Bronchial epithelial cell (primary cell): ENCODE results near the gene DEPDC1B. TPM values are rescaled to one million over a fixed set of nuclear protein-coding genes. Genes with fewer than 3 reads are reported as not detected.

Source experiments
- DNase-seq: peaks from one replicate; pipeline ENCODE4 v3.0.0-alpha.2; 2010; ENCODE audit warnings: low read depth
- FAIRE-seq: peaks from 2 replicates; lab custom pipeline; 2011; peaks lifted over from hg19 to GRCh38; lab: Jason Lieb, UNC
- H3K27me3 ChIP-seq: 2 replicates; pipeline ENCODE4 v1.5.1; 2011; ENCODE audit warnings: low read length; ENCODE audit not compliant: control insufficient read depth, insufficient read depth
- H3K36me3 ChIP-seq: 2 replicates; pipeline ENCODE4 v1.5.1; 2011; ENCODE audit warnings: low read length; ENCODE audit not compliant: control insufficient read depth, insufficient read depth
- H3K4me3 ChIP-seq: 2 replicates; pipeline ENCODE4 v1.5.1; 2011; ENCODE audit warnings: mild to moderate bottlenecking, low read depth, low read length, control low read depth
- CTCF ChIP-seq: IDR thresholded peaks from 2 replicates; pipeline ENCODE4 v1.5.1; 2011; ENCODE audit warnings: mild to moderate bottlenecking, moderate library complexity, low read length, control low read depth, inconsistent platforms; ENCODE audit not compliant: insufficient read depth, severe bottlenecking
- total RNA-seq: library from RNA; depleted of rRNA; stranded (reverse); fragments of >200 nt; gene quantifications from 2 replicates; pipeline ENCODE4 v1.2.1, GENCODE V29; 2014

The DEPDC1B gene
- total RNA-seq, 1 donor from 2014 or later: 2.1 TPM

DNA sequence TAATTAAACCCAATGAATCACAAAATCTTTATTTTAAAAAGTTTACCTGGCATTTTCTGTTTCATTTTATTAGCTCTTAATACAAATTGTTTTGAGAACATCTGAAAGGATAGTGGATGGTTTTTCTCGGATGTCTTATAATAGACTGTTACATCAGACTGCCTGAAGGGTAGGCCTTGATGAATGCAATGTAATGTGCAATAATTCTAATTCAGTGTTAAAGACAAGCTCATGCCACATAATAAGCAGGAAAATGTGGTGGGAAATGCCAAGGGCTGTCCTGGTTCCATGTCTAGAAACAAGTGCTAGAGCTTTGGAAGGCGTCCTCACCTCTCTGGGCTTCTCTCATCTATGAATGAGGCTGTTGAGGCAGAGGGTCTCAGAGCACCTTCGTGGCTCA is 148.1 kb downstream of the DEPDC1B start:
- no peak for FAIRE-seq
- TF ChIP-seq CTCF: no peak

DNA sequence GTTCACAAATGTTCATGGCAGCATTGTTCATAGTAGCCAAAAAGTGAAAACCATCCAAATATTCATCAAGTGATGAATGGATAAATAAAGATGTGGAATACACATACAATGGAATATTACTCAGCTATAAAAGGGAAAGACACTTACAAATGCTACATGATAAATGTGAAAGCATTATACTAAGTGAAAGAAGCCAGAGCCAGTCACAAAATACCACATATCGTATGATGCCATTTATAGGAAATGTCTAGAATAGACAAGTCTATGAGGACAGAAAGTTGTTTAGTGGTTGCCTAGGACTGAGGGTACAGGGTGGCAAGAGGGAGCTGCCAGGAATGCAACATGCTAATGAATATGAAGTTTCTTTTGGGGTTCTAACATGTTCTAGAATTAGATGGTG is 148.7 kb downstream of the DEPDC1B start:
- H3K27me3 ChIP-seq: no peaks in the 10 kb centered on the region
- H3K4me3 ChIP-seq: no peak overlapping the region
- DNase-seq (no peak), FAIRE-seq (no peak)
- no peak for TF ChIP-seq CTCF
- H3K36me3 ChIP-seq: no peaks in the 10 kb centered on the region

More for the DNA sequence above, 148.1 kb downstream of the DEPDC1B start:
- Histone ChIP-seq H3K27me3 (no peaks in the 10 kb centered on the region), H3K4me3 (no peak overlapping the region), H3K36me3 (no peaks in the 10 kb centered on the region)
- DNase-seq: no peak

GRCh38 chr5:60550311-60550710 is 149.7 kb downstream of the DEPDC1B start:
- DNase-seq: no peak
- H3K36me3 ChIP-seq: no peaks in the 10 kb centered on the region
- no peak overlapping the region for H3K4me3 ChIP-seq
- no peak for FAIRE-seq
- no peaks in the 10 kb centered on the region for H3K27me3 ChIP-seq
- TF ChIP-seq CTCF: no peak

DNA sequence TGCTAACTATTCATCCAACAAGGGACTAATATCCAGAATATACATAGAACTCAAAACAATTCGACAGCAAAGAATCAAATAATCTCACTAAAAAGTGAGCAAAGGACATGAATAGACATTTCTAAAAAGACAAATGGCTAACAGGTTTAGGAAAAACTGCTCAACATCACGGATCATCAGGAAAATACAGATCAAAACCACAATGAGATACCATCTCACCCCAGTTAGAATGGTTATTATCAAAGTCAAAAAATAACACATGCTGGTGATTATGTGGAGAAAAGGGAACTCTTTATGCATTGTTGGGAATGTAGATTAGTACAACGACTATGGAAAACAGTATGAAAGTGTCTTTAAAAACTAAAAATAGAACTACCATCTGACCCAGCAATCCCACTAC is 150.1 kb downstream of the DEPDC1B start:
- no peak for FAIRE-seq
- H3K36me3 ChIP-seq: no peaks in the 10 kb centered on the region

More for the DNA sequence above, 150.1 kb downstream of the DEPDC1B start:
- no peak for TF ChIP-seq CTCF
- Histone ChIP-seq H3K27me3 (no peaks in the 10 kb centered on the region), H3K4me3 (no peak overlapping the region)
- no peak for DNase-seq

Other genes with a start within 250 kb of the DEPDC1B start
- gene ELOVL7, start 144.1 kb upstream of the DEPDC1B start, total RNA-seq: 22.1 and 45.6 TPM in 2 replicates
- 13.1 and 27.6 TPM in 2 replicates for gene ERCC8, start 244.9 kb upstream of the DEPDC1B start, total RNA-seq
- 40.5 and 48.6 TPM in 2 replicates for gene NDUFAF2, start 245.0 kb upstream of the DEPDC1B start, total RNA-seq